ENCODE measurements around the gene STK32C. TPM values are rescaled to one million over a fixed set of nuclear protein-coding genes. Genes with fewer than 3 reads are reported as not detected.

The STK32C gene
- total RNA-seq, 4 donors from 2014 or later, result 9.4 to 18.1 (median 16.2) TPM

GRCh38 chr10:132164761-132165278 lies 142.9 kb downstream of the STK32C start:
- H3K4me1 ChIP-seq, result peaks cover 0 to 15% (median 2%) of the 10 kb centered on the region in 4 donors
- DNase-seq (ENCODE audit: low spot score in 2 of 2), result no peak
- no peak overlapping the region for H3K4me3 ChIP-seq
- no peaks in the 10 kb centered on the region for H3K9me3 ChIP-seq
- TF ChIP-seq EP300 (IDR thresholded peaks at IDR 0.05), result no peak
- TF ChIP-seq, protein P1, sequence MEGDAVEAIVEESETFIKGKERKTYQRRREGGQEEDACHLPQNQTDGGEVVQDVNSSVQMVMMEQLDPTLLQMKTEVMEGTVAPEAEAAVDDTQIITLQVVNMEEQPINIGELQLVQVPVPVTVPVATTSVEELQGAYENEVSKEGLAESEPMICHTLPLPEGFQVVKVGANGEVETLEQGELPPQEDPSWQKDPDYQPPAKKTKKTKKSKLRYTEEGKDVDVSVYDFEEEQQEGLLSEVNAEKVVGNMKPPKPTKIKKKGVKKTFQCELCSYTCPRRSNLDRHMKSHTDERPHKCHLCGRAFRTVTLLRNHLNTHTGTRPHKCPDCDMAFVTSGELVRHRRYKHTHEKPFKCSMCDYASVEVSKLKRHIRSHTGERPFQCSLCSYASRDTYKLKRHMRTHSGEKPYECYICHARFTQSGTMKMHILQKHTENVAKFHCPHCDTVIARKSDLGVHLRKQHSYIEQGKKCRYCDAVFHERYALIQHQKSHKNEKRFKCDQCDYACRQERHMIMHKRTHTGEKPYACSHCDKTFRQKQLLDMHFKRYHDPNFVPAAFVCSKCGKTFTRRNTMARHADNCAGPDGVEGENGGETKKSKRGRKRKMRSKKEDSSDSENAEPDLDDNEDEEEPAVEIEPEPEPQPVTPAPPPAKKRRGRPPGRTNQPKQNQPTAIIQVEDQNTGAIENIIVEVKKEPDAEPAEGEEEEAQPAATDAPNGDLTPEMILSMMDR (IDR thresholded peaks at IDR 0.05), result no peak
- no peak for TF ChIP-seq POLR2A (IDR thresholded peaks at IDR 0.05)
- H3K36me3 ChIP-seq, result peaks cover 0 to 19% (median 0%) of the 10 kb centered on the region in 3 donors
- WGBS, 2 donors, result 53% methylated on average over 18 to 19 of the region's 20 CpGs
- H3K27ac ChIP-seq, result no peak overlapping the region
- peaks cover 0 to 28% of the 10 kb centered on the region in 2 donors for H3K27me3 ChIP-seq

DNA sequence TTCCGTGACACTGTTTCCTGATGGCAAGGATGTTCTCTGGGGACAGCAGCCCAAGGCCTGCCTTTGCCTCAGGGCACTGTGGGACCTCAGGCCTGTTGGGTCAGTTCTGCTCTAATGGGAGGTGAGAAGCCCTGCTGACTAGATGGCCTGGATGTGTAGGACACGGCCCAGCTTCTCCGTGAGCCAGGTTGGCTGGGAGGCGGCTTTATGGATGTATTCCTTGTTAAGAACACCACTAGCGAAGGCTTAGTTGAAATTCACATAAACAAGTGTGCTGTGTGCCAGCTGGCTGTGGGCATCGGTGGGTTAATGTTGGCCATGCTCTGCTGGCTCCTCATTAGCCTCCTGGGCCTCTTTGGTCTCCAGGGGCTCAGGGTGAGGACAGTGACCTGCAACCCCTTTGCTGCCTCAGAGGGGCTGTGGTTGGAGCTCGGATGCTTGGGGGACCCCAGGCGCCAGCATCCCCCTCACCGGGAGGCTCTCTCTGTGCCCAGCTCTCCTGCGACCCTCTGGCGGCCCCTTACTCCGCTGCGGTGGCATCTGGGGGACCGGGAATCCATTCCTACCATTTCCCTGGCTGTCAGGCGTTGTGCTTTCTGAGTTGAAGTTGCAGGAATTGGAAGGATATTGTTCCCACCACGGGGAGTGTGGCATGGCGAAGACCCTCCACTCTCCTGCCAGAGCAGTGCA lies 143.8 kb downstream of the STK32C start:
- no peak for DNase-seq (ENCODE audit: low spot score in 2 of 2)
- Histone ChIP-seq H3K4me3 (no peak overlapping the region), H3K36me3 (peaks cover 0 to 10% (median 0%) of the 10 kb centered on the region in 3 donors), H3K27me3 (peaks cover 0 to 28% of the 10 kb centered on the region in 2 donors), H3K4me1 (peaks cover 0 to 15% (median 2%) of the 10 kb centered on the region in 4 donors), H3K9me3 (no peaks in the 10 kb centered on the region), H3K27ac (no peak overlapping the region)
- TF ChIP-seq EP300 (IDR thresholded peaks at IDR 0.05) (no peak), POLR2A (IDR thresholded peaks at IDR 0.05) (no peak)
- TF ChIP-seq, protein P1 (IDR thresholded peaks at IDR 0.05), result no peak
- 78 to 79% methylated on average over 14 of the region's 17 CpGs for WGBS, 2 donors

DNA sequence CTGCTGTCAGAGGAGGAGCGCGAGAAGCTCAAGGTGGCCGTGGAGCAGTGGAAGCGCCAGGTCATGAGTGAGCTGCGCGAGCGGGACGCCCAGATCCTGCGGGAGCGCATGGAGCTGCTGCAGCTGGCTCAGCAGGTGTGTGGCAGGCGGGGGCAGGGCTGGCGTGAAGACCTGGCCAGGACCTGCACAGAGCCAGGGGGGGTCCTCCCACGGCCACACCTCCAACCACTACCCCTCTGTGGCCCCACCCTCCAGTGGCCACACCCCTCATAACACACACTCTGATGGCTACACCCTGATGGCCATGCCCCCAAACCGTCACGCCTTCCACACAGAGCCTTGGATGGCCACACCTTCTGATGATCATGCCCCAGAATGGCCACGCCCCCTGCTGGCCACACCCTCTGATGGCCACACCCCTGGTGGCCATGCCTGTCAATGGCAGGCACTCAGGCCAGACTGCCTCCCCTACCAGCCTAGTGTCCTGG lies 144.4 kb downstream of the STK32C start:
- no peak for DNase-seq (ENCODE audit: low spot score in 2 of 2)
- TF ChIP-seq, protein P1 (IDR thresholded peaks at IDR 0.05), result no peak
- TF ChIP-seq POLR2A (IDR thresholded peaks at IDR 0.05) (no peak), EP300 (IDR thresholded peaks at IDR 0.05) (no peak)
- Histone ChIP-seq H3K27ac (no peak overlapping the region), H3K9me3 (no peaks in the 10 kb centered on the region), H3K4me1 (peaks cover 0 to 15% (median 2%) of the 10 kb centered on the region in 4 donors), H3K27me3 (peaks cover 0 to 28% of the 10 kb centered on the region in 2 donors), H3K36me3 (peaks cover 0 to 4% (median 0%) of the 10 kb centered on the region in 3 donors), H3K4me3 (no peak overlapping the region)
- WGBS, 2 donors, result 45% methylated on average over 8 to 16 of the region's 16 CpGs

DNA sequence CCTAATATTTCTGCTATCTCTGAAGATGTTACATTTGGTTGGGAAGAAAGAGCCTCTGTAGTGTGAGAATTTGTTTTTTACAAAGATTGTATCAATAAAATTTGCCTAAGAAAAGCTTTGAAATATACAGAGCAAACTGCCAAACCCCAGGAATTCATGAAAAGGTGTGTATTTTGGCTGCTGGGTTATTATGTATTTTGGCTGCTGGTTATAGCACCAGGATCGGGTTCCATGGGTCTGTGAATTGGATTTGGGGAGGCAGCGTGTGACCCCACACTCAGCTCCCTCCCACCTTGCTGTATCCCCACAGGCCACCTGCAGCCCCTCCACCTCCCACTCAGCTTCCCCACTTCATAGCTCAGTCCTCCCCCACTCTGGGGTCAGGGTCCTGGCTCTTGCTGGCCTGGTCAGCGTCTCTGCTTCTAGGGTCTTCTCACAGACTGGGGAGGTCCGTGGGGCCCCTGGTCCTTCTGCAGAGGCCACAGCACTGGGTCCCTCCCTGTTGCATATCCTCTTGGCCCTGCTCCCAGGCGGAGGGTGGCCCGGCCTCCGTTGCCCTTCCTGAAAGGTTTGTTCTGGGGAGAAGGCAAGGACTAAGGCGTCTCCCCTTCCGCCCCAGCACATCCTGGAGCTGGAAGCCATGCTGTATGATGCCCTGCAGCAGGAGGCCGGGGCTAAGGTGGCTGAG lies 145.0 kb downstream of the STK32C start:
- no peak overlapping the region for H3K27ac ChIP-seq
- H3K9me3 ChIP-seq, result no peaks in the 10 kb centered on the region
- peaks cover 0 to 28% of the 10 kb centered on the region in 2 donors for H3K27me3 ChIP-seq
- no peak overlapping the region for H3K4me3 ChIP-seq
- 54 to 56% methylated on average over 7 to 9 of the region's 10 CpGs for WGBS, 2 donors
- no peak for DNase-seq (ENCODE audit: low spot score in 2 of 2)
- peaks cover 0 to 15% (median 2%) of the 10 kb centered on the region in 4 donors for H3K4me1 ChIP-seq
- TF ChIP-seq EP300 (IDR thresholded peaks at IDR 0.05) (no peak), POLR2A (IDR thresholded peaks at IDR 0.05) (no peak)
- TF ChIP-seq, protein P1 (IDR thresholded peaks at IDR 0.05), result no peak
- H3K36me3 ChIP-seq, result no peaks in the 10 kb centered on the region

Data from tibial nerve (tissue), 4 donors.